CD4-positive, alpha-beta T cell treated with Interleukin-21 for 1 hour (primary cell): Measurements from ENCODE around the gene CHCT1.
A peak's percentile ranks its signal among the peaks of the same experiment; 100 is the strongest.
"Not testable (repeated sequence)": the region's sequence is repeated elsewhere in the genome, so short reads cannot be mapped to it uniquely, and the experiment has no call there.

Experiments used
- DNase-seq: peaks from one replicate; pipeline ENCODE4 v3.0.0-alpha.2; 2020

Gene CHCT1

GRCh38 chr17:60422162-60422665 is at the start of gene CHCT1:
Gene CHCT1 (plus strand): TSS chr17:60422489. CDS start chr17:60422593, 104 bp downstream.
- DNase-seq: no peak

- no peak for DNase-seq
These were observed 49.4 kb upstream of the CHCT1 start for GRCh38 chr17:60372790-60373483.

- DNase-seq: not testable (repeated sequence)
These were observed 44.1 kb upstream of the CHCT1 start for GRCh38 chr17:60378187-60378586.

- DNase-seq: not testable (repeated sequence)
These were observed 42.8 kb upstream of the CHCT1 start for GRCh38 chr17:60379461-60379860.

GRCh38 chr17:60381958-60382357 is 40.3 kb upstream of the CHCT1 start:
- DNase-seq: no peak

GRCh38 chr17:60383379-60383778 is 38.9 kb upstream of the CHCT1 start:
- no peak for DNase-seq

GRCh38 chr17:60384921-60385320 is 37.4 kb upstream of the CHCT1 start:
- not testable (repeated sequence) for DNase-seq

- DNase-seq: no peak
These were observed 35.9 kb upstream of the CHCT1 start for GRCh38 chr17:60386147-60387058.

GRCh38 chr17:60387666-60388065 is 34.6 kb upstream of the CHCT1 start:
- no peak for DNase-seq

- no peak for DNase-seq
These were observed 33.5 kb upstream of the CHCT1 start for GRCh38 chr17:60388742-60389141.

- no peak for DNase-seq
These were observed 32.1 kb upstream of the CHCT1 start for GRCh38 chr17:60390186-60390585.

- peak; percentile 22 for DNase-seq
These were observed 31.3 kb upstream of the CHCT1 start for GRCh38 chr17:60390925-60391470.

- DNase-seq: no peak
These were observed 30.7 kb upstream of the CHCT1 start for GRCh38 chr17:60391471-60392041.

GRCh38 chr17:60392042-60392844 is 30.0 kb upstream of the CHCT1 start, which contains the start of gene USP32:
Gene USP32 (minus strand): TSS chr17:60392133. CDS start chr17:60391939, 194 bp downstream.
- peak; percentile 99 for DNase-seq

- DNase-seq: peak; percentile 36
These were observed 29.2 kb upstream of the CHCT1 start for GRCh38 chr17:60392845-60393702.

GRCh38 chr17:60393840-60394723 is 28.2 kb upstream of the CHCT1 start:
- no peak for DNase-seq

GRCh38 chr17:60395508-60396065 is 26.7 kb upstream of the CHCT1 start:
- no peak for DNase-seq

GRCh38 chr17:60396412-60396811 is 25.9 kb upstream of the CHCT1 start:
- no peak for DNase-seq

GRCh38 chr17:60398227-60398959 is 23.9 kb upstream of the CHCT1 start:
- DNase-seq: peak; percentile 18
